Middle frontal gyrus (tissue), 1 donor: ENCODE data around the gene SPRYD3.

Experiments used
- DNase-seq: peaks from one replicate; pipeline ENCODE4 v3.0.0-alpha.2; 2015; ENCODE audit warnings: low spot score; ENCODE audit errors: extremely low spot score

Gene SPRYD3

DNA sequence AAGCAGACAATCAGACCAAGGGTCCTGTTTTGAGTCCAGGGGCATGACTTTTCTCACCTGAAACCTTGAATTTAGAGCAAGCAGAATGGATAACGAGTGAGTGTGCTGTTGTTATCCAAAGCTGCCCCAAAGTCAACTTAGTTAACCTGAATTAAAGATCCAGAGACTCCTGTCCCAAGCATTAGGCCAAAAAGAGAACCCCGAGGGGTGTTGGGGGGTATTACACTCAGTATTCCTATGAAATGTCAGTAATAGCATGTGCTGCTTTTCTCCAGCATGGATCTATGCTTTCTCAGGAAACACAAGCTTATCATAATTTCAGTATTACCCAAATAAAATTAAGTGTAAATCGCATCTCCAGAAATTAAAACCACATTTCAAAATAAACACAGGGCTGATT is 53.9 kb downstream of the SPRYD3 start:
- no peak for DNase-seq

- no peak for DNase-seq
Measured at GRCh38 chr12:53014709-53015108, 64.5 kb downstream of the SPRYD3 start.
